SU-DHL-6 (cell line): ENCODE measurements around the gene PNMA5.

Source experiments
- CTCF ChIP-seq: fragments of 200-600 bp; sonication (generic); IDR thresholded peaks from one replicate; pipeline ENCODE4 v1.5.1; 2017; ENCODE audit warnings: antibody characterized with exemption, mild to moderate bottlenecking, low read length, moderate library complexity; ENCODE audit not compliant: insufficient read depth, poor library complexity, severe bottlenecking
- EZH2phosphoT487 ChIP-seq: fragments of 200-600 bp; sonication (generic), shearing (Covaris generic); conservative IDR thresholded peaks from 2 replicates; pipeline ENCODE4 v1.6.1; 2018; ENCODE audit warnings: mild to moderate bottlenecking, antibody characterized with exemption, low read length, moderate library complexity, mixed read lengths

- TF ChIP-seq CTCF (no peak), EZH2phosphoT487 (no peak)
Measured at GRCh38 chrX:152960115-152960514, 33.8 kb downstream of the PNMA5 start.
